H9 (cell line): ENCODE data around the gene ULK2. TPM values are rescaled to one million over a fixed set of nuclear protein-coding genes. Genes with fewer than 3 reads are reported as not detected.
"Not testable (repeated sequence)": the region's sequence is repeated elsewhere in the genome, so short reads cannot be mapped to it uniquely, and the experiment has no call there.

Experiments used
- DNase-seq: peaks from one replicate; pipeline ENCODE4 v3.0.0-alpha.2; 2017
- H2AFZ ChIP-seq: one replicate; pipeline ENCODE4 v1.6.1; 2013; ENCODE audit warnings: mild to moderate bottlenecking, low read length, control low read depth, moderate library complexity
- H2AK5ac ChIP-seq: 2 replicates; pipeline ENCODE4 v1.6.1; 2013; ENCODE audit warnings: low read length, control low read depth, mixed read lengths; ENCODE audit not compliant: insufficient read length
- H2BK120ac ChIP-seq: one replicate; pipeline ENCODE4 v1.6.1; 2013; ENCODE audit warnings: low read depth, mild to moderate bottlenecking, low read length, control low read depth, inconsistent platforms; ENCODE audit not compliant: poor library complexity, severe bottlenecking
- H2BK12ac ChIP-seq: 2 replicates; pipeline ENCODE4 v1.6.1; 2013; ENCODE audit warnings: low read length, control low read depth, mixed read lengths, low read depth; ENCODE audit not compliant: insufficient read length
- H2BK15ac ChIP-seq: 2 replicates; pipeline ENCODE4 v1.6.1; 2013; ENCODE audit warnings: low read depth, low read length, control low read depth
- H2BK20ac ChIP-seq: one replicate; pipeline ENCODE4 v1.6.1; 2013; ENCODE audit warnings: low read depth, mild to moderate bottlenecking, low read length, control low read depth, inconsistent platforms; ENCODE audit not compliant: poor library complexity, severe bottlenecking
- H2BK5ac ChIP-seq: 2 replicates; pipeline ENCODE4 v1.6.1; 2013; ENCODE audit warnings: low read length, control low read depth, mixed read lengths; ENCODE audit not compliant: insufficient read length
- H3K14ac ChIP-seq: 2 replicates; pipeline ENCODE4 v1.6.1; 2013; ENCODE audit warnings: low read length, control low read depth; ENCODE audit not compliant: insufficient read depth
- H3K18ac ChIP-seq: 2 replicates; pipeline ENCODE4 v1.6.1; 2013; ENCODE audit warnings: low read depth, mild to moderate bottlenecking, mixed read lengths, low read length, control low read depth; ENCODE audit not compliant: insufficient read length
- H3K23ac ChIP-seq: 2 replicates; pipeline ENCODE4 v1.6.1; 2013; ENCODE audit warnings: low read length, control low read depth, mixed read lengths, low read depth; ENCODE audit not compliant: insufficient read length
- H3K23me2 ChIP-seq: 2 replicates; pipeline ENCODE4 v1.6.1; 2013; ENCODE audit warnings: low read depth, mild to moderate bottlenecking, mixed read lengths, low read length, control low read depth; ENCODE audit not compliant: insufficient read length, poor library complexity, severe bottlenecking
- H3K27ac ChIP-seq: 2 replicates; pipeline ENCODE4 v1.5.1; 2013; ENCODE audit warnings: low read length, control low read depth, mixed read lengths, low read depth; ENCODE audit not compliant: insufficient read length
- H3K27me3 ChIP-seq: 2 replicates; pipeline ENCODE4 v1.6.1; 2013; ENCODE audit warnings: low read length, control low read depth, inconsistent platforms; ENCODE audit not compliant: insufficient read depth
- H3K4ac ChIP-seq: 2 replicates; pipeline ENCODE4 v1.6.1; 2013; ENCODE audit warnings: low read depth, mild to moderate bottlenecking, control low read depth, inconsistent platforms, low read length, moderate library complexity
- H3K4me1 ChIP-seq: 2 replicates; pipeline ENCODE4 v1.6.1; 2013; ENCODE audit warnings: low read length, control low read depth, inconsistent platforms; ENCODE audit not compliant: insufficient read depth
- H3K4me2 ChIP-seq: 2 replicates; pipeline ENCODE4 v1.6.1; 2013; ENCODE audit warnings: low read length, control low read depth, mixed read lengths; ENCODE audit not compliant: insufficient read length, insufficient read depth
- H3K56ac ChIP-seq: 2 replicates; pipeline ENCODE4 v1.6.1; 2013; ENCODE audit warnings: low read depth, mild to moderate bottlenecking, mixed read lengths, low read length, control low read depth; ENCODE audit not compliant: insufficient read length
- H3K79me1 ChIP-seq: 2 replicates; pipeline ENCODE4 v1.6.1; 2013; ENCODE audit warnings: low read depth, mild to moderate bottlenecking, moderate library complexity, low read length, control low read depth, inconsistent platforms; ENCODE audit not compliant: insufficient read depth, poor library complexity, severe bottlenecking
- H3K79me2 ChIP-seq: 2 replicates; pipeline ENCODE4 v1.6.1; 2013; ENCODE audit warnings: low read length, control low read depth, inconsistent platforms; ENCODE audit not compliant: insufficient read depth
- H3K9ac ChIP-seq: 2 replicates; pipeline ENCODE4 v1.6.1; 2013; ENCODE audit warnings: low read length, control low read depth, mixed read lengths; ENCODE audit not compliant: insufficient read length; ENCODE audit errors: extremely low read depth
- H3K9me3 ChIP-seq: one replicate; pipeline ENCODE4 v1.6.1; 2013; ENCODE audit warnings: low read depth, low read length, inconsistent platforms; ENCODE audit not compliant: control insufficient read depth
- H3T11ph ChIP-seq: one replicate; pipeline ENCODE4 v1.6.1; 2013; ENCODE audit warnings: mild to moderate bottlenecking, low read length, control low read depth, inconsistent platforms
- H4K20me1 ChIP-seq: one replicate; pipeline ENCODE4 v1.6.1; 2013; ENCODE audit not compliant: control insufficient read depth, insufficient read length, insufficient read depth
- H4K5ac ChIP-seq: 2 replicates; pipeline ENCODE4 v1.6.1; 2013; ENCODE audit warnings: low read depth, mild to moderate bottlenecking, mixed read lengths, low read length, control low read depth; ENCODE audit not compliant: insufficient read length
- H4K8ac ChIP-seq: replicated peaks from 2 replicates; pipeline ENCODE4 v1.6.1; 2013; ENCODE audit warnings: low read length, control low read depth, mixed read lengths, low read depth; ENCODE audit not compliant: insufficient read length
- H4K91ac ChIP-seq: 2 replicates; pipeline ENCODE4 v1.6.1; 2013; ENCODE audit warnings: low read depth, mild to moderate bottlenecking, moderate library complexity, mixed read lengths, low read length, control low read depth; ENCODE audit not compliant: insufficient read length
- H3K27ac Mint-ChIP-seq, 3 experiments: 2 replicates in 2 of 3; 3 replicates in 1 of 3; pipeline ENCODE4 v1.8.0; 2020 to 2021; ENCODE audit warnings: mixed read lengths in 3 of 3, mild to moderate bottlenecking in 1 of 3, moderate library complexity in 1 of 3
- H3K27me3 Mint-ChIP-seq: 2 replicates; pipeline ENCODE4 v1.8.0; 2021; ENCODE audit warnings: low read depth, mild to moderate bottlenecking, moderate library complexity, mixed read lengths
- H3K36me3 Mint-ChIP-seq, 3 experiments: 2 replicates in 2 of 3; 3 replicates in 1 of 3; pipeline ENCODE4 v1.8.0; 2020 to 2021; ENCODE audit warnings: low read depth in 3 of 3, mixed read lengths in 3 of 3; ENCODE audit not compliant: insufficient read depth in 1 of 3
- H3K4me1 Mint-ChIP-seq, 2 experiments: 2 replicates each; pipeline ENCODE4 v1.8.0; 2020; ENCODE audit warnings: mixed read lengths in 2 of 2
- H3K4me3 Mint-ChIP-seq, 2 experiments: 2 replicates in 1 of 2; 3 replicates in 1 of 2; pipeline ENCODE4 v1.8.0; 2020 to 2021; ENCODE audit warnings: mild to moderate bottlenecking in 2 of 2, mixed read lengths in 2 of 2, moderate library complexity in 1 of 2
- H3K9me3 Mint-ChIP-seq, 2 experiments: 2 replicates in 1 of 2; 3 replicates in 1 of 2; pipeline ENCODE4 v1.8.0; 2020; ENCODE audit warnings: mild to moderate bottlenecking in 2 of 2, mixed read lengths in 2 of 2, moderate library complexity in 1 of 2
- WGBS: extraction: QIAGEN DNeasy Blood & Tissue Kit; methylation state at CpG from one replicate; pipeline ENCODE4 v1.1.7; 2013; ENCODE audit warnings: missing lambda C conversion rate, low lambda C conversion rate, mixed read lengths; ENCODE audit not compliant: insufficient read length; ENCODE audit errors: extremely low coverage; 5-methylcytosine and 5-hydroxymethylcytosine counted together
- total RNA-seq: library from RNA; stranded (reverse); gene quantifications from 2 replicates; pipeline ENCODE4 v1.2.1, GENCODE V29; 2021
- TF ChIP-seq, protein P1 (sequence below): fragments of 200-600 bp; sonication (generic); conservative IDR thresholded peaks from 3 replicates; pipeline ENCODE4 v1.8.0; 2021; ENCODE audit warnings: antibody characterized with exemption, mild to moderate bottlenecking

The ULK2 gene
- total RNA-seq, 1 experiment from 2014 or later, result 11.5 TPM

DNA sequence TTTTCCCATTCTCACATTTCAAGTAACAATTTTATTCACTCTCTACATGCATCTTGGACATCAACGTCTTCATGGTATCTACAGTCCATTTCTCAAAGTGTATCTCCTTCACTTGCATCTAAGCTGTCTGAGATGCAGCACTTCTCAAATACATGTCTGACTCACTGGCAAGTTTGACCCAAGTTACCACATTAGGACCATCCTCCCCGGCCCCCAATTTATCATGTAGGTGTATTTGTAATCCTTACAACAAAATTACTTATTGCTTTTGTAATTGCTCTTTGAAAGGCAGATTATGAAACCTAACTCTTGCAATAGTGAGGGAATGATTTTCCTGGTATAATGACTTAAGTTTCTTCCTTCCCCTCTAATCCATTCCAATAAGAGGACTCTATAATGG is 28.9 kb upstream of the ULK2 start:
- no peak overlapping the region for H2AFZ ChIP-seq
- no peaks in the 10 kb centered on the region; the same call in 1 of the 2 replicates for H3K4me1 ChIP-seq
- H3K14ac ChIP-seq, result no peak overlapping the region
- Mint-ChIP-seq H3K4me3 (no peak overlapping the region), H3K9me3 (no peaks in the 10 kb centered on the region), H3K27ac (no peak overlapping the region; a peak in 1 of 7 replicates), H3K4me1 (peaks cover 8 to 17% of the 10 kb centered on the region in 2 experiments), H3K27me3 (no peaks in the 10 kb centered on the region), H3K36me3 (peaks cover 0 to 16% (median 10%) of the 10 kb centered on the region in 3 experiments; a peak in 4 of 7 replicates)
- H3K27ac ChIP-seq, result no peak overlapping the region
- no peaks in the 10 kb centered on the region for H3K27me3 ChIP-seq
- H3K23ac ChIP-seq, result no peak overlapping the region
- H3K4me2 ChIP-seq, result no peak overlapping the region
- no peaks in the 10 kb centered on the region for H3K79me2 ChIP-seq
- H2AK5ac ChIP-seq, result no peak overlapping the region
- no peak overlapping the region for H3T11ph ChIP-seq
- no peak overlapping the region for H4K91ac ChIP-seq
- no peak overlapping the region for H4K5ac ChIP-seq
- H3K9me3 ChIP-seq, result no peaks in the 10 kb centered on the region
- DNase-seq, result no peak
- no peak overlapping the region for H3K18ac ChIP-seq
- no peaks in the 10 kb centered on the region for H3K23me2 ChIP-seq
- WGBS, result no CpG with 5 or more reads among the region's 2 CpGs
- H4K8ac ChIP-seq, result no peak overlapping the region
- no peak overlapping the region for H3K9ac ChIP-seq
- no peak overlapping the region for H3K56ac ChIP-seq
- no peak overlapping the region; the same call in 1 of the 2 replicates for H2BK15ac ChIP-seq
- H2BK20ac ChIP-seq, result no peak overlapping the region
- no peak overlapping the region for H2BK5ac ChIP-seq
- H3K4ac ChIP-seq, result no peak overlapping the region
- H2BK120ac ChIP-seq, result no peak overlapping the region
- TF ChIP-seq, protein P1, sequence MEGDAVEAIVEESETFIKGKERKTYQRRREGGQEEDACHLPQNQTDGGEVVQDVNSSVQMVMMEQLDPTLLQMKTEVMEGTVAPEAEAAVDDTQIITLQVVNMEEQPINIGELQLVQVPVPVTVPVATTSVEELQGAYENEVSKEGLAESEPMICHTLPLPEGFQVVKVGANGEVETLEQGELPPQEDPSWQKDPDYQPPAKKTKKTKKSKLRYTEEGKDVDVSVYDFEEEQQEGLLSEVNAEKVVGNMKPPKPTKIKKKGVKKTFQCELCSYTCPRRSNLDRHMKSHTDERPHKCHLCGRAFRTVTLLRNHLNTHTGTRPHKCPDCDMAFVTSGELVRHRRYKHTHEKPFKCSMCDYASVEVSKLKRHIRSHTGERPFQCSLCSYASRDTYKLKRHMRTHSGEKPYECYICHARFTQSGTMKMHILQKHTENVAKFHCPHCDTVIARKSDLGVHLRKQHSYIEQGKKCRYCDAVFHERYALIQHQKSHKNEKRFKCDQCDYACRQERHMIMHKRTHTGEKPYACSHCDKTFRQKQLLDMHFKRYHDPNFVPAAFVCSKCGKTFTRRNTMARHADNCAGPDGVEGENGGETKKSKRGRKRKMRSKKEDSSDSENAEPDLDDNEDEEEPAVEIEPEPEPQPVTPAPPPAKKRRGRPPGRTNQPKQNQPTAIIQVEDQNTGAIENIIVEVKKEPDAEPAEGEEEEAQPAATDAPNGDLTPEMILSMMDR, result no peak
- H4K20me1 ChIP-seq, result no peaks in the 10 kb centered on the region
- H2BK12ac ChIP-seq, result no peak overlapping the region
- no peaks in the 10 kb centered on the region for H3K79me1 ChIP-seq

DNA sequence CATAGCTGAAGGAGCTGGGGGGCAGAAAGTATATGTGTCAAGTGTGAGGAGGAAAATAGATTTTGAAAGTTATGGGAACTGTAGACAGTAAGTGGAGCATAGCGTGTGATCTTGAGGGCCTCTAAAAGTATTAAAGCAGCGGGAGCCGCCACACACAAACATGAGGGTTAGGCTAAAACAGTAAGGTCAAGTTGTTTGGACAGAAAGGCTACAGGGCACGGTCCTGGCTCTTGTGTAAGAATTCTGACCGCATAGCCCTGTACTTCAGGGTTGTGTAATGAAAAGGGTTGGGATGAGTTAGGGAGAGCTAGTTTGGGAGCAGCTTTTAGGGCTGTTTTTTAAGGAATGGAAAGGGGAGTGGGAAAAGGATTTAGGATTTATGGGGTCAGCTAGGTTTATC is 22.8 kb upstream of the ULK2 start:
- WGBS, result no CpG with 5 or more reads among the region's 5 CpGs
- not testable (repeated sequence) for H2AK5ac ChIP-seq, H3K9ac ChIP-seq, H3K4ac ChIP-seq, H4K20me1 ChIP-seq, H3K27me3 Mint-ChIP-seq, DNase-seq, H4K5ac ChIP-seq, H3K27ac ChIP-seq, H3K79me1 ChIP-seq, H2BK12ac ChIP-seq, H2AFZ ChIP-seq, H3K4me3 Mint-ChIP-seq, H4K8ac ChIP-seq, H4K91ac ChIP-seq, H2BK20ac ChIP-seq, H3K36me3 Mint-ChIP-seq, H3K4me2 ChIP-seq, H3K79me2 ChIP-seq, H3K27ac Mint-ChIP-seq, H3K4me1 Mint-ChIP-seq, H3K23ac ChIP-seq, H3K56ac ChIP-seq, H3K14ac ChIP-seq, H2BK15ac ChIP-seq, H3K9me3 ChIP-seq, H3K23me2 ChIP-seq, H3K27me3 ChIP-seq, H2BK5ac ChIP-seq, H3K18ac ChIP-seq, H3T11ph ChIP-seq, H3K4me1 ChIP-seq, H2BK120ac ChIP-seq, H3K9me3 Mint-ChIP-seq
